Adipocyte (in vitro differentiated cells): Measurements from ENCODE around the gene CA9.
A peak's percentile ranks its signal among the peaks of the same experiment; 100 is the strongest.

Experiments
- DNase-seq: peaks from one replicate; pipeline ENCODE4 v3.0.0-alpha.2; 2015; ENCODE audit warnings: low read depth
- H3K27me3 ChIP-seq: replicated peaks from 2 replicates; pipeline ENCODE4 v1.7.0; 2013; ENCODE audit warnings: mild to moderate bottlenecking, low read length, moderate library complexity; ENCODE audit not compliant: control insufficient read depth, insufficient read depth
- H3K36me3 ChIP-seq: 2 replicates; pipeline ENCODE4 v1.7.0; 2013; ENCODE audit warnings: low read length, mild to moderate bottlenecking, moderate library complexity; ENCODE audit not compliant: control insufficient read depth, insufficient read depth, severe bottlenecking
- H3K4me1 ChIP-seq: 2 replicates; pipeline ENCODE4 v1.7.0; 2013; ENCODE audit warnings: mild to moderate bottlenecking, low read length, moderate library complexity; ENCODE audit not compliant: control insufficient read depth, insufficient read depth
- H3K4me3 ChIP-seq: 2 replicates; pipeline ENCODE4 v1.7.0; 2013; ENCODE audit warnings: mild to moderate bottlenecking, low read length, moderate library complexity
- H3K9ac ChIP-seq: 2 replicates; pipeline ENCODE4 v1.7.0; 2013; ENCODE audit warnings: mild to moderate bottlenecking, low read length, moderate library complexity
- H3K9me3 ChIP-seq: 2 replicates; pipeline ENCODE4 v1.7.0; 2013; ENCODE audit warnings: mild to moderate bottlenecking, low read length, moderate library complexity; ENCODE audit not compliant: control insufficient read depth

CA9 gene

GRCh38 chr9:35688558-35689541, 15.1 kb downstream of the CA9 start:
- H3K36me3 ChIP-seq = peaks cover 31% of the 10 kb centered on the region
- peaks cover 47% of the 10 kb centered on the region for H3K4me1 ChIP-seq
- H3K4me3 ChIP-seq = peak overlapping the region; percentile 89
- DNase-seq = peak; percentile 81
- H3K9me3 ChIP-seq = no peaks in the 10 kb centered on the region
- no peaks in the 10 kb centered on the region for H3K27me3 ChIP-seq
- peak overlapping the region; percentile 98 for H3K9ac ChIP-seq

DNA sequence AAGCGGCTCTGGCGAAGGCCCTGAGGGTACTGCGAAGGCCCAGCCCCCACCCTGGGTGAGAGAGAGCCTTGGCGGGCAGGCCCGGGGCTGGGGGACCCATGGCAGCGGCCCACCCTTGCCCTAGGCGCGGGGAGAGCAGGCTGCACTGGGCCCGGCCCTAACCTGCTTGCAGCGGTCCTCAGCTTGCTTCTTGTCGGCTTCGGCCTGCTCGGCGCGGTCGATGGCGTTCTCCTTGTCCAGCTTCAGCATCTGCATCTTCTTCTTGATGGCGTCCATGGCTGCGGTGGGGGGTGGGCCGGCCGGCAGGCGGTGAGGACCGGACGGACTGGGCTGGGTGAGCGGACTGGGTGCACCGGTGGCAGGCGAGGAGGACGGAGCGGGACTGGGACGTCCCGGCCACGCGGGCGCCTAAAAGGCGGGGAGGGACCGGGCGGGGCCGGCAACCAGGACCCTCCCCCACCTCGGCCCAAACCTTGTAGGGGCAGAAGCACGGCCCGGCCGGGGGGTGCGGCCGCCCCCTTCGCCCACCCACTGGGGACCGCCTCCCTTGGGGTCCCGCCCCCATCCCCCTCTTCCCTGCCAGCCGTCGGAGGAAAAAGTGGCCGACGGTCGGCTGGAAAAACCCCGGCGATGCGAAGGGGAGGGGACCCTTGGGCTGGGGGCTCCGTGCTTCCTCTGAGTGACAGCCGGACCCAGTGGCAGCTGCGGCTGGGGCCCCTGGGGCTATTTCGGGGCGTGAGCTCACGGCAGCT, 16.0 kb downstream of the CA9 start, which contains the start of gene TPM2:
TSS of gene TPM2 (minus strand) at position 384 of the 752 bp plus-strand sequence. CDS start at position 276, 108 bp downstream.
- peak within 1 kb of the TSS; percentile 98 for H3K9ac ChIP-seq
- H3K27me3 ChIP-seq = no peaks in the 10 kb centered on the region
- peaks cover 47% of the 10 kb centered on the region for H3K4me1 ChIP-seq
- peak within 1 kb of the TSS; percentile 89 for H3K4me3 ChIP-seq
- H3K9me3 ChIP-seq = no peaks in the 10 kb centered on the region
- H3K36me3 ChIP-seq = peaks cover 22% of the 10 kb centered on the region
- peak; percentile 85 for DNase-seq

- Histone ChIP-seq H3K27me3 (no peaks in the 10 kb centered on the region), H3K4me3 (peak overlapping the region; percentile 89), H3K4me1 (peaks cover 52% of the 10 kb centered on the region), H3K9me3 (no peaks in the 10 kb centered on the region), H3K36me3 (peaks cover 16% of the 10 kb centered on the region), H3K9ac (peak overlapping the region; percentile 98)
- DNase-seq = no peak
Measured at GRCh38 chr9:35690294-35690613, 16.5 kb downstream of the CA9 start.

GRCh38 chr9:35690614-35691333, 17.0 kb downstream of the CA9 start:
- Histone ChIP-seq H3K27me3 (no peaks in the 10 kb centered on the region), H3K9me3 (no peaks in the 10 kb centered on the region), H3K4me3 (peak overlapping the region; percentile 89), H3K9ac (peak overlapping the region; percentile 98), H3K4me1 (peaks cover 49% of the 10 kb centered on the region), H3K36me3 (peaks cover 14% of the 10 kb centered on the region)
- DNase-seq = peak; percentile 93

GRCh38 chr9:35691334-35691650, 17.6 kb downstream of the CA9 start:
- no peak for DNase-seq
- no peaks in the 10 kb centered on the region for H3K27me3 ChIP-seq
- H3K4me3 ChIP-seq = peak overlapping the region; percentile 78
- peak overlapping the region; percentile 98 for H3K9ac ChIP-seq
- peaks cover 46% of the 10 kb centered on the region for H3K4me1 ChIP-seq
- peaks cover 19% of the 10 kb centered on the region for H3K36me3 ChIP-seq
- no peaks in the 10 kb centered on the region for H3K9me3 ChIP-seq

GRCh38 chr9:35691757-35692301, 18.1 kb downstream of the CA9 start:
- H3K9ac ChIP-seq = peak overlapping the region; percentile 98
- peaks cover 42% of the 10 kb centered on the region for H3K4me1 ChIP-seq
- no peaks in the 10 kb centered on the region for H3K9me3 ChIP-seq
- no peak overlapping the region for H3K4me3 ChIP-seq
- peaks cover 24% of the 10 kb centered on the region for H3K36me3 ChIP-seq
- no peak for DNase-seq
- H3K27me3 ChIP-seq = no peaks in the 10 kb centered on the region

DNA sequence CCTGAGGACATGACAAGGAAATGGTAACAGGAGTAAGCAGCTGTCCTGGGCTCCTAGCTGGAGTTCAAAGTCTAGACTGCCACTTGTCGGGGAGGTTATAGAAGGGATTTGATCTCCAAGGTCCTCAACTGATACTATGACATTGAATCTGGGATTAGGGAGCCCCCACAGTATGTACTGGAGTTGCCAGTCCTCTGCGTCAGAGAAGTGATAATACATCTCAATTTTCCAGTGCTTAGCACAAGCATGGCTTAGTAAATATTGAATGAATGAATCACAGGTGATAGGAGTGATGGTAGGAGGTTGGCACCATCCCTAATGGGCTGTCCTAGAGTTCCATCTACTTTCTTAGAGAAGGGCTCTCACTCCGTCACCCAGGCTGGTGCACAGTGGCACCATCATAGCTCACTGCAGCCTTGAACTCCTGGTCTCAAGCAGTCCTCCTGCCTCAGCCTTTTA, 22.2 kb downstream of the CA9 start:
- no peaks in the 10 kb centered on the region for H3K9me3 ChIP-seq
- H3K27me3 ChIP-seq = no peaks in the 10 kb centered on the region
- H3K4me1 ChIP-seq = peaks cover 17% of the 10 kb centered on the region
- no peak for DNase-seq
- H3K36me3 ChIP-seq = peaks cover 55% of the 10 kb centered on the region
- H3K9ac ChIP-seq = peak overlapping the region; percentile 13
- H3K4me3 ChIP-seq = no peak overlapping the region

DNA sequence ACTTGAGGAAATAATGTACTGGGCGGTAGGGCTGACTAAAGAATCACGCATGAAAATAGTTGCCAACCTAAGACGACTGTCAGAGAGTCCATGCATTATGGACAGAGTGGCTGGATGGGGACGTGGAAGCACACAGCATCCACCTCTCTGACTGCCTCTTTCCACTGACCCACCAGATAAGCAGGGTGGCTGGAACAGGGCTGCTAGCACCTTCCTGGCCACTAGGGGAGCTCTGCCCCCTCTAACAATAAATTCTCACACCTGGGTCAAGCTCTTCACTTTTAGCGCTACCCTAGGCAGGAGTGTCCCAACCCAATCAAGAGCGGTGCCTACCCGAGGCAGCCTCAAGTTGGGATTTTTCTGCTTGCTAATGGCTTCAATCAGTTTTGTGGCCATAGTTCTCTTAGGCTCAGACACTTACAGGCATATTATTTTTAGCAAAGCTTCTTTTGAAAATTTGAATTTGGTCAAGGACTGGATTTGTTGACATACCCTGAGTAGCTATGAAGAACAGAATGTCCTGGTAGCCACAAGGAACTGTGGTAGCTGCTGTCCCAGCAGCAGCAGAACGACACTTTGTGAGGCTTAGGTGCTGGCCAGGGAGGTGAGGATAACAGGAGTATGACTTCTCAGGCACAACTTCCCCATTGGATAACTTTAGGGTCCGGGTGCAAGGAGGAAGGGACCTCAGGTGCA, 22.9 kb downstream of the CA9 start:
- Histone ChIP-seq H3K27me3 (no peaks in the 10 kb centered on the region), H3K4me3 (no peak overlapping the region), H3K9ac (peak overlapping the region; percentile 38), H3K36me3 (peaks cover 62% of the 10 kb centered on the region), H3K4me1 (peaks cover 10% of the 10 kb centered on the region), H3K9me3 (no peaks in the 10 kb centered on the region)
- peak; percentile 79 for DNase-seq

DNA sequence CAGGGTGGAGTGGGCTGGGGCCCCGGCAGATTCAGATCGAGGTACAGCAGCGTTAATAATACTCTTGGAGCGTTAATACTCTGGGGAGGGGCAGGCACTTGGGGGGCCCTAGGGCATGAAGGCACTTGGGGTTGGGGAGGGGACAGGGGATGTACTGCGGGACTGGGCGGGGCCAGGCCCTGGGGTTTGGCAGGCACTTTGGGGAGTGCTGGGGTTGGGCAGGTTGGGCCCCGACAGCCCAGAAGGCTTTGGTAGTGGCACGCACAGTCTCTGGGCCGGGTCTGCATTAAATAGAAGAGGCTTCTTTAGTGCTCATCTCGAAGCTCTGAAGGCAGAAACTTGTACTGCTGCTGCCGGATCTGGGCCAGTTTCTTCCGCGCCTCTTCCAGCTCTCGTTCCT, 23.8 kb downstream of the CA9 start:
- no peak overlapping the region for H3K9ac ChIP-seq
- no peak overlapping the region for H3K4me3 ChIP-seq
- peaks cover 5% of the 10 kb centered on the region for H3K4me1 ChIP-seq
- no peak for DNase-seq
- H3K36me3 ChIP-seq = peaks cover 69% of the 10 kb centered on the region
- H3K27me3 ChIP-seq = no peaks in the 10 kb centered on the region
- H3K9me3 ChIP-seq = no peaks in the 10 kb centered on the region

- H3K4me1 ChIP-seq = peaks cover 5% of the 10 kb centered on the region
- no peaks in the 10 kb centered on the region for H3K9me3 ChIP-seq
- peaks cover 76% of the 10 kb centered on the region for H3K36me3 ChIP-seq
- no peak overlapping the region for H3K4me3 ChIP-seq
- no peak for DNase-seq
- no peak overlapping the region for H3K9ac ChIP-seq
- H3K27me3 ChIP-seq = no peaks in the 10 kb centered on the region
Measured at GRCh38 chr9:35698231-35698630, 24.5 kb downstream of the CA9 start.
